Subcutaneous abdominal adipose tissue (tissue), 5 donors: ENCODE results near the gene MACROD2.

Experiments used
- H3K27ac ChIP-seq: one replicate; pipeline ENCODE4 v1.7.0; 2013; ENCODE audit warnings: low read depth, mild to moderate bottlenecking, inconsistent platforms, low read length, moderate library complexity
- H3K27me3 ChIP-seq, 5 donors: one replicate each; pipeline ENCODE4 v1.7.0; 2013; ENCODE audit warnings: low read length in 5 of 5, inconsistent platforms in 1 of 5; ENCODE audit not compliant: control insufficient read depth in 5 of 5, insufficient read depth in 4 of 5
- H3K36me3 ChIP-seq, 5 donors: one replicate each; pipeline ENCODE4 v1.7.0; 2013; ENCODE audit warnings: low read length in 5 of 5; ENCODE audit not compliant: control insufficient read depth in 5 of 5, insufficient read depth in 5 of 5
- H3K4me1 ChIP-seq, 5 donors: one replicate each; pipeline ENCODE4 v1.7.0; 2013; ENCODE audit warnings: low read length in 5 of 5, mild to moderate bottlenecking in 3 of 5, moderate library complexity in 1 of 5; ENCODE audit not compliant: control insufficient read depth in 5 of 5, insufficient read depth in 5 of 5
- H3K4me3 ChIP-seq, 5 donors: one replicate each; pipeline ENCODE4 v1.7.0; 2013; ENCODE audit warnings: low read length in 5 of 5, low read depth in 1 of 5
- H3K9ac ChIP-seq, 5 donors: one replicate each; pipeline ENCODE4 v1.7.0; 2013; ENCODE audit warnings: low read length in 5 of 5, mild to moderate bottlenecking in 4 of 5, moderate library complexity in 3 of 5
- H3K9me3 ChIP-seq, 5 donors: one replicate each; pipeline ENCODE4 v1.7.0; 2013; ENCODE audit warnings: low read length in 5 of 5; ENCODE audit not compliant: control insufficient read depth in 5 of 5
- donor health status: healthy.
- donor health status: healthy.
- donor health status: healthy.
- donor health status: healthy.
- donor health status: healthy.

Gene MACROD2

DNA sequence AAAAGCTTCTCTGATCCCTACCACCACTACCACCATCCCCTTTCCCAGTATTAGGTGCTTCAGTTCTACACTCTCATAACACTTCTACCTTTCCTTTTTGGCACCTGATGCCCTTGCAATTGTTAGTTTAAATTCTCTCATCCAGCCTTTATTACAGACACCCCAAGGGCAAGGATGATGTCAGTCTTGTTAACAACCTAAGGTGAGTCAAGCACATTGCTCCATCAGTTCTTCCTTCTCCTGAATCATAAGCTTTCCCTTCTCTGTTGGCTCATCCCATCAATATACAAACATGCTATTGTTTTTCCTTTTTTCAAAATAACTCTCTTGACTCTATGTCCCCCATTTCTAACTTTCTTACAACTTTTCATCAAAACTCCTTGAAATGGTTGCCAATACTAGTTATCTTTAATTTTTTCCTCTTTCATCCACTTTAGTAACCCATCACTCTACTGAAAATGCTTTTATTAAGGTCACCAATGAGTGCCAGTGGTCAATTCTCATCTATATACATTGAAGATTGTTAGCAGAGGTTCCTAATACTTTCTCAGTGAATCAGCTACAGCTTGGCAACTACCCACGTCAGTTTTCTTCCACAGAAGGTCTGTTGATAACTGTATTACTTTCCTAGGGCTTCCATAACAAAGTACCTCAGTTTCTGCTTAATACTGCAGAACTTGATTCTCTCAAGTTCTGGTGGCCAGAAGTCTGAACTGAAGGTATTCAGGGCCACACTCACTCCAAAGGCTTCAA lies 439.2 kb downstream of the MACROD2 start:
- Histone ChIP-seq H3K4me1 (no peaks in the 10 kb centered on the region), H3K9me3 (peaks cover 0 to 7% (median 0%) of the 10 kb centered on the region in 5 donors)

DNA sequence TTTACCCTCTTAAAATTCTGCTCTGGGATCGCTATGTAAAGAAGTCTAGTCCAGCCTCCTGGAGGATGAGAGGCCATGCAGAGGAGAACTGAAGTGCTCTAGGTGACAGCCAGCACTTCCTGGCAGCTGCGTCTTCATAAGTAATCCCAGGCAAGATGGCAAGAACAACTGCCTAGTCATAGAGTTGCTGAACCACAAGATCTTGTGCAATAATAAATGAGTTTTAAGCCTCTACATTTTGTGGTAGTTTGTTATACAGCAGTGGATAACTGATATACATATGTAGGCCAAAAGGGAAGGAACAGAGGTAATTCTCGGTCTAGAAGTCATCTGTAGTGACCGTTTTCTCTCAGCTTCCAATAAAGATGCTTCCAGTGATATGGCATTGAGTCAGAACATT lies 445.9 kb downstream of the MACROD2 start:
- Histone ChIP-seq H3K4me3 (no peak overlapping the region), H3K36me3 (no peaks in the 10 kb centered on the region), H3K9me3 (peaks cover 0 to 7% (median 0%) of the 10 kb centered on the region in 5 donors), H3K27ac (no peak overlapping the region), H3K9ac (no peak overlapping the region), H3K27me3 (no peaks in the 10 kb centered on the region), H3K4me1 (no peaks in the 10 kb centered on the region)

More for the DNA sequence above, 439.2 kb downstream of the MACROD2 start:
- H3K27me3 ChIP-seq: no peaks in the 10 kb centered on the region
- no peak overlapping the region for H3K4me3 ChIP-seq
- no peak overlapping the region for H3K27ac ChIP-seq
- no peak overlapping the region for H3K9ac ChIP-seq
- H3K36me3 ChIP-seq: no peaks in the 10 kb centered on the region

DNA sequence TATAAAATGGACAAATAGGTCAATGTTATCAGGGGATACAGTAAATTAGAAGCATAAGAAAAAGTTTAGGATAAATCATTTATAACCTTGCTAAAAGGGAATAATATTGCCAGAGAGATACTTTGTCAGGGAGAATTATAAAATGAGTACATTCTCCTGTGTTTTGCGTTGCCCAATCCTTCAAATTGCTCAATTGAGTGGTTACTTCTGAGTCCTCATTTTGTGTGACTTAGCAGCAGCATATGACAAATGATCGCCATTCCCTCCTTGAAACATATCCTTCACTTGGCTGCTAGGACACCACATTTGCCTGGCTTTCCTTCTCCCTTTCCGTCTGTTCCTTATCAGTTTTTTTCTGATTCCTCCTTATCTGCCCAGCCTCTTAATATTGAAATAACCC lies 448.8 kb downstream of the MACROD2 start:
- no peak overlapping the region for H3K4me3 ChIP-seq
- no peaks in the 10 kb centered on the region for H3K36me3 ChIP-seq
- H3K9me3 ChIP-seq: peaks cover 0 to under 1% (median 0%) of the 10 kb centered on the region in 5 donors
- no peaks in the 10 kb centered on the region for H3K4me1 ChIP-seq
- H3K27me3 ChIP-seq: no peaks in the 10 kb centered on the region
- no peak overlapping the region for H3K27ac ChIP-seq
- no peak overlapping the region for H3K9ac ChIP-seq

- no peaks in the 10 kb centered on the region for H3K9me3 ChIP-seq
- no peaks in the 10 kb centered on the region for H3K27me3 ChIP-seq
- H3K36me3 ChIP-seq: no peaks in the 10 kb centered on the region
- H3K9ac ChIP-seq: no peak overlapping the region
- H3K4me3 ChIP-seq: no peak overlapping the region
- H3K27ac ChIP-seq: no peak overlapping the region
- H3K4me1 ChIP-seq: no peaks in the 10 kb centered on the region
These were observed 450.0 kb downstream of the MACROD2 start for GRCh38 chr20:14445310-14445709.

GRCh38 chr20:14445902-14446301 lies 450.6 kb downstream of the MACROD2 start:
- no peaks in the 10 kb centered on the region for H3K4me1 ChIP-seq
- H3K27ac ChIP-seq: no peak overlapping the region
- H3K27me3 ChIP-seq: no peaks in the 10 kb centered on the region
- no peak overlapping the region for H3K4me3 ChIP-seq
- no peaks in the 10 kb centered on the region for H3K9me3 ChIP-seq
- no peaks in the 10 kb centered on the region for H3K36me3 ChIP-seq
- no peak overlapping the region for H3K9ac ChIP-seq

DNA sequence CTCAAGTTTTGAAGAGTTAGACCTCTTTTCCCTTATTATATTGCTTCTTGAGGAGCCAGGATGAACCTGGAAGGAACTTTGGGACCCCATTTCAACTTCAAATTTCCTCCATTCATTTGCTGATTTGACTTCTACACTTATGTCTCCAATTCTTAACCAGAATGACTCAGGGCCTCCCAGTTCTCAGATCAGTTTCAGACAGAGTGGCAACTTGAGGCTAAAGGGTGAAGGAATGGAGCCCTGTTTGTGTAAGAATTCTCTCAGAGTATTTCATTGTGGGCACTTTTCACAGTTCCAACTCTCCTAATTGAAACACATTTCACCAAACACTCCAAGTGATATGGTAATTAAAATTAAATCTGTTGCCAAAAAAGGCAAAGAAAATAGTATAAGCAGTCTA lies 451.1 kb downstream of the MACROD2 start:
- no peak overlapping the region for H3K27ac ChIP-seq
- no peaks in the 10 kb centered on the region for H3K36me3 ChIP-seq
- H3K4me3 ChIP-seq: no peak overlapping the region
- no peaks in the 10 kb centered on the region for H3K4me1 ChIP-seq
- no peaks in the 10 kb centered on the region for H3K27me3 ChIP-seq
- H3K9ac ChIP-seq: no peak overlapping the region
- no peaks in the 10 kb centered on the region for H3K9me3 ChIP-seq

- H3K4me3 ChIP-seq: no peak overlapping the region
- no peak overlapping the region for H3K27ac ChIP-seq
These were observed 454.0 kb downstream of the MACROD2 start for GRCh38 chr20:14449323-14449722.

DNA sequence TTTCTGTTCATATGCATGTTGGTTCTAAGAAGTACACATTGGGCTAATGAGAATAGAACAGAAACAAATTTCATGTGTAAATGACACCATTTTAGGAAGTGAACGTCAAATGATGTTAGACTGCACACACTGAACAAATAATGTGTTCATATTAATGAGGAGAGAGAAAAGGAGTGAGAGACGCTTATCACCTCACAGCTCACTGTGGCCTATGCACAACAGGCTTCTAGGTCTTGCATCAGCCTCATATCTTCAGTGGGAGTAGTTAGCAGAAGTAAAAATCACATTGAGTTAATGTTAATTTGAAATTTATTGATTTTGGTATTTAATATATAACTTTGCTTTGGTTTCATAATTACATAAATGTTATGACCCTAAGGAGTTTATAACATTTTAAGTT lies 454.9 kb downstream of the MACROD2 start:
- H3K27ac ChIP-seq: no peak overlapping the region
- no peaks in the 10 kb centered on the region for H3K4me1 ChIP-seq
- H3K9ac ChIP-seq: no peak overlapping the region
- no peaks in the 10 kb centered on the region for H3K27me3 ChIP-seq
- H3K4me3 ChIP-seq: no peak overlapping the region
- no peaks in the 10 kb centered on the region for H3K9me3 ChIP-seq
- H3K36me3 ChIP-seq: no peaks in the 10 kb centered on the region

More at GRCh38 chr20:14449323-14449722, 454.0 kb downstream of the MACROD2 start:
- Histone ChIP-seq H3K9me3 (no peaks in the 10 kb centered on the region), H3K4me1 (no peaks in the 10 kb centered on the region), H3K27me3 (no peaks in the 10 kb centered on the region), H3K9ac (no peak overlapping the region), H3K36me3 (no peaks in the 10 kb centered on the region)

GRCh38 chr20:14451458-14451857 lies 456.1 kb downstream of the MACROD2 start:
- no peaks in the 10 kb centered on the region for H3K27me3 ChIP-seq
- no peak overlapping the region for H3K9ac ChIP-seq
- H3K4me1 ChIP-seq: no peaks in the 10 kb centered on the region
- no peak overlapping the region for H3K27ac ChIP-seq
- H3K36me3 ChIP-seq: no peaks in the 10 kb centered on the region
- no peaks in the 10 kb centered on the region for H3K9me3 ChIP-seq
- no peak overlapping the region for H3K4me3 ChIP-seq

DNA sequence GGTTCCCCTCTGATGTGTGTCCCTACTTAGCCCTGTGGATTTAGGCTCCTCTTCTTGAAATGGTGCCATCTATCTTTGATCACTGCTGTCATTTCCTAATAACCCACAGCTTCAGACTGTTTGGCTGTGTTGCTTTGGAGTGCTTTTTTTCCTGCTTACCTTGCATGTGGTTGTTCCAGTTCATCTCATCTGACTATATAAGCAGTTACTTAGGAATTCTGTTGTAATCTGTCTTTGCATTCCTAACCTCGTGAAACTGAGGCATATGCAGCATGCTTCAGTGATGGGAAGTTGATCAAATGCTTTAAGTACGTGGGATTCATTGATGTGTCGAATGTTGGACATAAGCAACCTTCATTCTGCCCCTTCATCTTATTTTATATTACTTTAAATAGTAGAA lies 457.9 kb downstream of the MACROD2 start:
- H3K27ac ChIP-seq: no peak overlapping the region
- no peak overlapping the region for H3K9ac ChIP-seq
- no peak overlapping the region for H3K4me3 ChIP-seq
- H3K27me3 ChIP-seq: no peaks in the 10 kb centered on the region
- no peaks in the 10 kb centered on the region for H3K36me3 ChIP-seq
- H3K4me1 ChIP-seq: no peaks in the 10 kb centered on the region
- no peaks in the 10 kb centered on the region for H3K9me3 ChIP-seq
